ES-I3 (cell line): ENCODE data around the gene IFITM2.
"Not testable (repeated sequence)": the region's sequence is repeated elsewhere in the genome, so short reads cannot be mapped to it uniquely, and the experiment has no call there.

ENCODE experiments used
- H3K36me3 ChIP-seq: 2 replicates; pipeline ENCODE4 v1.6.1; 2013; ENCODE audit warnings: mild to moderate bottlenecking, low read length, control low read depth, moderate library complexity; ENCODE audit not compliant: insufficient read depth
- H3K4me1 ChIP-seq: 2 replicates; pipeline ENCODE4 v1.6.1; 2013; ENCODE audit warnings: mild to moderate bottlenecking, control low read depth, low read length; ENCODE audit not compliant: insufficient read depth
- H3K9ac ChIP-seq: 2 replicates; pipeline ENCODE4 v1.6.1; 2013; ENCODE audit warnings: low read depth, mild to moderate bottlenecking, low read length, moderate library complexity
- H3K9me3 ChIP-seq: 2 replicates; pipeline ENCODE4 v1.6.1; 2013; ENCODE audit warnings: mild to moderate bottlenecking, low read length, moderate library complexity; ENCODE audit not compliant: control insufficient read depth, insufficient read depth

Gene IFITM2

GRCh38 chr11:307766-308708 is at the start of gene IFITM2:
IFITM2 (plus strand) TSS chr11:307816; CDS start chr11:308193, 377 bp downstream.
- Histone ChIP-seq H3K9ac (peak within 1 kb of the TSS; percentile 47; the same call in 1 of the 2 replicates), H3K4me1 (peaks cover 42% of the 10 kb centered on the region)
- H3K9me3 ChIP-seq, H3K36me3 ChIP-seq: not testable (repeated sequence)

DNA sequence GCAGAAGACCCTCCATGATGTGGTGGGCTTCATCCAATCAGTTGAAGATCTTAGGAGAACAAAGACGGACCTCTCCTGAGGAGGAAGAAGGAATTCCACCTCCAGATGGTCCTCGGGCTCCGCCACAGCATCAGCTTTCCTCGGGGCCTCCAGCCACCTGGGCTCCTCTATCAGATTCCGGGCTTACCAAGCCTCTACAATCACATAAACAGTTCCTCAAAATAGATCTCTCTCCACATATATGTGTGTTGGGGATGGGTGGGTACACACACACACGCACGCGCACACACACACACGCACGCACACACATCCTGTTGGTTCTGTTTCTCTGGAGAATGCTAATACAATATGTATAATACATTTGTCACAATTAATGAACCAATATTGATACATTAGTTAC is 48.2 kb upstream of the IFITM2 start:
- H3K9me3 ChIP-seq: peaks cover 3% of the 10 kb centered on the region; the same call in 1 of the 2 replicates
- H3K36me3 ChIP-seq: no peaks in the 10 kb centered on the region
- no peak overlapping the region for H3K9ac ChIP-seq
- H3K4me1 ChIP-seq: no peaks in the 10 kb centered on the region

DNA sequence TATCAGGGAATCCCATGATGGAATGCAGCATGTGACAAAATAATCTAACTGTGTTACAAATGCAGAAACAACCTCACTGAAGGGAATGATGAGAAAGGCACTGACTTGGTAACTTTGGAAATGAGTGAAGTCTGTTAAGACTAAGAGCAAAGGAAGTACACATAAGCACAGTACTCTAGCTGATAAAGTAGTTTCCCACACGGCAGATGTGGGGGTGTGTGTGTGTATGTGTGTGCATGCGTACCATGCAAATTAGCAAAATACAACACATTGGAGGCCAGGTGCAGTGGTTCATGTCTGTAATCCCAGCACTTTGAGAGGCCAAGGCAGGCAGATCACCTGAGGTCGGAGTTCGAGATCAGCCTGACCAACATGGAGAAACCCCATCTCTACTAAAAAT is 46.0 kb upstream of the IFITM2 start:
- Histone ChIP-seq H3K9ac (no peak overlapping the region), H3K36me3 (no peaks in the 10 kb centered on the region), H3K4me1 (no peaks in the 10 kb centered on the region), H3K9me3 (peaks cover 3% of the 10 kb centered on the region; the same call in 1 of the 2 replicates)

DNA sequence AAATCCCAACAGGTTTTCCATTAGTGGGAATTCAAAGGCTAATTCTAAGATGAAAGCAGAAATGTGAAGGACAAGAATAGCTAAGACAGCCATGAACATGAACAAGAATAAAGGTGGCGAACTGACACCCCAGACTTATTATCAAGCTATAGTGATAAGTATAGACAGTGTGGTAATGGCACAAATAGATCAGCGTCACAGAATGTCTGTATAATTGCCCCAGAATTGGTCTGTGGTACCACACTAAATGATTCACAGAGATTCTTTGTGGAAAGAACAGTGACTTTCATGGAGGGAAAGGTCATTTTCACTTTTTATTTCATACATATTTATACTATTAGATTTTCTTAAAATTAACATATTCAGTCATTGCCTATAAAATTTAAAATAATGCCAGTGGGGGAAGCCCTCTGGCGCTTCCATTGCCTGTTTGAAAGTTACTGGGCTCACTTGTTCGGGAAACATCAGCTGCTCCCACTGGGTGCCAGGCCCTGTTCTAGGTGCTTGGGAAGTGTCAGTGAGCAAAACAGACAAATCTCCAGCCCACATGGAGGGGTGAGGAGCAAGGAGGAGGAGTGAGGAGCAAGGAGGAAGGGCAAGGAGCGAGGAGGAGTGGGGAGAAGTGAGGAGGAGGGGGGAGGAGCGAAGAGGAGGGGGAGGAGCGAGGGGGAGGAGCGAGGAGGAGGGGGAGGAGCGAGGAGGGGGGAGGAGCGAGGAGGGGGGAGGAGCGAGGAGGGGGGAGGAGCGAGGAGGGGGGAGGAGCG is 40.8 kb upstream of the IFITM2 start:
- Histone ChIP-seq H3K9ac (no peak overlapping the region), H3K4me1 (peaks cover 6% of the 10 kb centered on the region), H3K9me3 (no peaks in the 10 kb centered on the region; the same call in 1 of the 2 replicates), H3K36me3 (no peaks in the 10 kb centered on the region)

DNA sequence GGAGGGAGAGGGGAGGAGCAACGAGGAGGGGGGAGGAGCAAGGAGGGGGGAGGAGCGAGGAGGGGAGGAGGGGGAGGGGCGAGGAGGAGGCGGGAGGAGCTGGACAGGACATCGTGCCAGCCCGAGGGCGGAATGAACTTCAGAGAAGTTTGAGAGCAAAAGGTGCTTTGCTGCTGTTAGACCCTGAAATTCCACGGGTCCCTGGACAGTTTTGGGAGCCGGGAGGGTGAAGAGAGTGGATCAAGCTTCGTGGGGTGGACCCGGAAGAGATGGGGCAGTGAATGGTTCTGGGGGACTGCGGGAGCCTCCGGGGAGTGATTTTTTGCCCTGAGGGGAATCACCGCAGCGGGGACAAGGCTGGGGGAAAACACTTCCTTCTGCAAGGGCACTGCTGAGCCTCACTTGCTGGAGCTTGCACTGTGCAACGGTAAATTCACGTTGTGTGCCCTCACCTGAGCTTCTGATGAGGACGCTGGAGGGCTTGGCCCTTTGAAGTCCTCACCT is 40.1 kb upstream of the IFITM2 start:
- H3K9ac ChIP-seq: peak overlapping the region; percentile 44; the same call in 1 of the 2 replicates
- H3K9me3 ChIP-seq: no peaks in the 10 kb centered on the region
- H3K4me1 ChIP-seq: peaks cover 6% of the 10 kb centered on the region
- H3K36me3 ChIP-seq: no peaks in the 10 kb centered on the region

- not testable (repeated sequence) for H3K9me3 ChIP-seq, H3K9ac ChIP-seq, H3K36me3 ChIP-seq, H3K4me1 ChIP-seq
Observed at GRCh38 chr11:268716-269145, 38.9 kb upstream of the IFITM2 start.

- Histone ChIP-seq H3K9me3 (no peaks in the 10 kb centered on the region), H3K9ac (peak overlapping the region; percentile 2), H3K36me3 (no peaks in the 10 kb centered on the region), H3K4me1 (peaks cover 6% of the 10 kb centered on the region)
Observed at GRCh38 chr11:269146-269890, 38.3 kb upstream of the IFITM2 start.

- no peaks in the 10 kb centered on the region for H3K36me3 ChIP-seq
- H3K4me1 ChIP-seq: peaks cover 6% of the 10 kb centered on the region
- H3K9me3 ChIP-seq: no peaks in the 10 kb centered on the region
- no peak overlapping the region for H3K9ac ChIP-seq
Observed at GRCh38 chr11:270451-271318, 36.9 kb upstream of the IFITM2 start.

GRCh38 chr11:271319-271715 is 36.3 kb upstream of the IFITM2 start:
- Histone ChIP-seq H3K9me3 (peaks cover 2% of the 10 kb centered on the region; the same call in 1 of the 2 replicates), H3K9ac (no peak overlapping the region), H3K4me1 (peaks cover 6% of the 10 kb centered on the region), H3K36me3 (no peaks in the 10 kb centered on the region)

DNA sequence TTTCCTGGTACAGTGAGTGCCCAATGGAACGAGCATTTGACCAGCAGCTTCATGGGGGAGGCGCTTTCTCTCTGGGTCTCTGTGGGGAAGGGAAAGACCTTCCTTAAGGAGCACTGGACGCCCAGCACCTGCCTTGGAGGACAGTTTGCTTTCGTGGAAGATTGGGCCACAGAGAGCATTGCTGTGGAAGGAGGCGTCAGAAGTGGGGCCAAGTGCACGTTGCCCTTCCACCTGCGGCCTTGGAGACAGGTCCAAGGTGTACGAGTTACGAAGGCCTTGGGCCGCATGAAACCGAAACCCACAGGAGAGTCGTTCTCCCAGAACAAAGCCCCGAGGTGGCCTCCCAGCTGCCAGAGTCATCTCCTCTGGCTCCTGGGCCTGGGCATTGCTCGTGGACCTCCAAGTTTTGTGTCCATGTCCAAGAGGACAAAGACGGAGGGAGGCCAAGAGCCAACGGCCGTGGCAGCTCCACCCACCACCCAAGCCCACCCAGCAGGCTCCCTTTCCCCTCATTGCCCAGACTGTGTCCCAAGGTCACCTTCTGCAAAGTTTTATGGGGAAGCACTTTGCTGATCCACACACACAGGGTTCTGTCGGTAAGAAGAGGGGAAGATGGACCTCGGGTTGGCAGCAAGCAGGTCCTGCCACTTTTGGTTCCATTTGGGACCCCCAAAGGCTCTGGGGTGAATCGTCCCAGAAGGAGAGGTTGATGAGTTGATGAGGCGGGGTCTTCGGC is 35.3 kb upstream of the IFITM2 start:
- Histone ChIP-seq H3K36me3 (no peaks in the 10 kb centered on the region), H3K9ac (no peak overlapping the region), H3K9me3 (peaks cover 4% of the 10 kb centered on the region; the same call in 1 of the 2 replicates), H3K4me1 (peaks cover 6% of the 10 kb centered on the region)

- peaks cover 6% of the 10 kb centered on the region for H3K4me1 ChIP-seq
- H3K9me3 ChIP-seq: peaks cover 4% of the 10 kb centered on the region; the same call in 1 of the 2 replicates
- H3K9ac ChIP-seq: no peak overlapping the region
- no peaks in the 10 kb centered on the region for H3K36me3 ChIP-seq
Observed at GRCh38 chr11:272931-273198, 34.8 kb upstream of the IFITM2 start.

DNA sequence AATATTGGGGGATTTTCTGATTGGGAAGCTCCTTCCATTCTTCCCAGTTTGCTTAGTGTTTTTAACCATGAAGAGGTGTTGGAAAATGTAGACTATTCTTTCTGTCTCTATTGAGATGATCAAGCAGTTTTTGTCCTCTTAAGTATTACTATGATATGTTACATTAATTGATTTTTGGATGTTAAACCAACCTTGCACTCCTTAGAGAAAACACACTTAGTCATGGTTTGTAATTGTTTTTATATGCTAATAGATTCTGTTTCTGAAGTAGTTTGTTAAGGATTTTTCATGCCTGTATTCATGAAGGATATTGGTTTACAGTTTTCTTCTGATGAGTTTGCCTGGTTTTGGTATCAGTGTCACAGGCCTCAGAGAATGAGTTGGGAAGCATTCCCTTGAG is 31.4 kb upstream of the IFITM2 start:
- H3K9me3 ChIP-seq: peaks cover 4% of the 10 kb centered on the region; the same call in 1 of the 2 replicates
- H3K36me3 ChIP-seq: no peaks in the 10 kb centered on the region
- H3K9ac ChIP-seq: no peak overlapping the region
- no peaks in the 10 kb centered on the region for H3K4me1 ChIP-seq
